GM19463 (cell line): ENCODE results near the gene STK40.

Experiments used
- ATAC-seq: cut with Tn5 transposase; IDR thresholded peaks from one replicate; pipeline ENCODE4 v1.9.1; 2021; ENCODE audit warnings: mild to moderate bottlenecking, moderate library complexity; ENCODE audit not compliant: unreplicated experiment

STK40 gene

DNA sequence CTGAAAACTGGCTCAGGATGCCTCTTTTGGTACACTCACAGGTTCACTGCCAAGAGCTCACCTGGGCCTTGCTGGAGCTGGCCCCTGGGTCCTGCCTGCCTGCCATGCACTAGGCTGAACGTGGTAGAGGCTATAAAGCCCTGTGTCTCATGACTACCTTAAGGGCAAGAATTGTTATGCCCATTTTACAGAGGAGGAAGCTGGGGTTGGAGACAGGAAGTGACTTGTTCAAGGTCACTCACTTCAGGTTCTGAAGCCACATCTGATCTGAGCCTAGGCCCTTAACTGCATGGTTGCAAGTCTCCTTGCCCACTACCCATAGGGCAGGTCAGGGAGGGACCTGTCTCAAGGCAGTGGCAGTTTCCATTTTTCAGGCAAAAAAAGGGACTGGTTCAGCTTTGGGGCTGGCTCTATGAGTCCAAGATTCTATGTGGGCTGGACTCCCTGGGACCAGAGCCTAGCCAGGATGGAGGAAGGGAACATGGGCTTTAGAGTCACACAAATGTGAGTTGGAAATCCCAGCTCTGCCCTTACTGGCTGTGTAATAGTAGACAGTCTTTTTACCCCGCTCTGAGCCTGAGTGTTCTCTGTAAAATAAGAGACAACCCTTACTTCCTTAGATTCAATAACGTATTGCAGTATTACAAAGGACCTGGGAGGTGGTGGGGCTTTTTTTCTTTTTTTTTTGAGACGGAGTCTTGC lies 7.8 kb downstream of the STK40 start:
- ATAC-seq, result no peak

GRCh38 chr1:36372617-36373016 lies 13.1 kb downstream of the STK40 start:
- no peak for ATAC-seq

DNA sequence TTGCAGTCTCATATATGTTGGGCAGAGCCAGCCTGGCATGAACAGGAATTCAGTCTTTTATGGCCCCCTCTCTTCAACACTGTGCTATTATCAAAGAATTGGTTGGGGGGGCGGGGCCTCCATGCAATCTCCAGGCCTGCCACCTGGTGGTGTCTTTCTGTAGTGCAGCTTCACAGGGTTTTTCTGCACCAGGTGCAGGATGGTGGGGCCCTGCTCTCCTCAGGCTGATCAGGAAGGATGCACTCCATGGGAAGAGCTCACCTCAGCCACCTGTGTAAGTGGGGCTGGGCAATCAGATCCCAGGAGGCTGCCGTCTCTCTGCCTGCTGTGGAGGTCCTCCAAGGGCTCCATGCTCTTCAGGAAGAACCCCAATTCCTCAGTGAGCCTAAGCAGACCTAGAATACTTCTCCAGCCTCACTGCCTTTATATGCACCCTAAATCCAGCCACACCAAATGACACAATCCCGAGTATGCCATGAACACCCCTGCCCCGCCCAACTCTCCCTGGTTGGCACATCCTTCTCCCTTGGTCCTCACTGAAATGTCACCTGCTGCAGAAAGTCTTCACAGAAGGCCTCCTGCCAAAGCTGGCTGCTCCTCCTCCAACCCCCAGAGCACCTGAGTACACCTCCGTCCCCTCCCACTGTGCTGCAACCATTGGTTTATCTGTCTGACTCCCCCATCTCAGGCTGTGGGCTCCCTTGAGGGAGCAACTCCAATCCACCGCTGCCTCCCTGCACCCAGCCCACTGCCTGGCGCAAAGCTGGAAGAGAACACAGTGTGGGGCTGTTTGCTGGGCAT lies 16.5 kb downstream of the STK40 start:
- ATAC-seq, result no peak

GRCh38 chr1:36367798-36368197 lies 17.9 kb downstream of the STK40 start:
- no peak for ATAC-seq

DNA sequence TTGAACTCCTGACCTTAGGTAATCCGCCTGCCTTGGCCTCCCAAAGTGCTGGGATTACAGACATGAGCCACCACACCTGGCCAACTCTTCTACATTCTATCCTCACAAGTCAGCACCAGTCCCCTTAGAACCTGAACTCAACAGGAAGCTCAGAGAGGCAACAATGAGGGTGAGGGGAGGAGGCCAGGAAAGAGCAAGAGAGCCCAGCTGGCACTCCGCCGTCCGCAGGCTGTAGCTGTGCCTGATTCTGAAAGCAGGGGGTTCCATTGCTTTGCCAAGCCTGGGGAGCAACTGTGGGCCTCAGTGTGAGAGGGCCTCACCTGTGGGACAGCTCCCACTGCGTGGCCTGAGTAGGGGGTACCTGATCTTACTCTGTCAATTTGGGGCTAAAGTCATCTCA lies 18.7 kb downstream of the STK40 start:
- no peak for ATAC-seq

GRCh38 chr1:36366091-36366661 lies 19.5 kb downstream of the STK40 start:
- no peak for ATAC-seq

GRCh38 chr1:36365381-36365780 lies 20.3 kb downstream of the STK40 start:
- no peak for ATAC-seq

DNA sequence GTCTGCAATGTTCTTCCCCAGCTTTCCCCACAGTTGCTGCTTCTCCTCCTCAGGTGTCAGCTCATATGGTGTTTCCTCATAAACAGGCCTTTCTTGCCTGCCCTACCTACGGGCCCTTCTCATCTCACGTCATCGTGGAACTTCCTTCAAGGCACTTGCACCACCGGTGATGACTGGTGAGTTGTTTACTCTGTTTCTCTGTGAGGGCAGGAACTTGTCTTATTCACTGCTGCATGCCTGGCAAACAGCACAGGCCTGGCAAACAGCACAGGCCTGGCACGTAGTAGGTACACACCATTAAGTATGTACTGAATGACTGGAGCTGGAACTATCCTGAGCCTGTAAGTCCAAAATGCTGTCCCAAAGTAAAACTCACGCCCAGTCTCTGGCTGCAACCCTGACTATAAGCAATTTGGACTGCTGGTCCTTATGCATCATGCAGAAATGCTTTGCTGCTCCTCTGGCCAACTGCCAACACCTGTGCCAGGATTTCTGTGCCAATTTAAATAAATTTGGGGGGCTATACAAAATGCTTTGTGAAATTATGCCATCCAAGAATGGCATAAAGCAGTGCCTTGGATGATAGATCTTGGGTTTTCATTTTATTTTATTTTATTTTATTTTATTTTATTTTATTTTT lies 25.7 kb downstream of the STK40 start:
- no peak for ATAC-seq

- ATAC-seq, result no peak
Observed at GRCh38 chr1:36359383-36359782, 26.3 kb downstream of the STK40 start.

GRCh38 chr1:36358514-36359084 lies 27.1 kb downstream of the STK40 start:
- no peak for ATAC-seq

GRCh38 chr1:36355811-36356210 lies 29.9 kb downstream of the STK40 start:
- ATAC-seq, result no peak

DNA sequence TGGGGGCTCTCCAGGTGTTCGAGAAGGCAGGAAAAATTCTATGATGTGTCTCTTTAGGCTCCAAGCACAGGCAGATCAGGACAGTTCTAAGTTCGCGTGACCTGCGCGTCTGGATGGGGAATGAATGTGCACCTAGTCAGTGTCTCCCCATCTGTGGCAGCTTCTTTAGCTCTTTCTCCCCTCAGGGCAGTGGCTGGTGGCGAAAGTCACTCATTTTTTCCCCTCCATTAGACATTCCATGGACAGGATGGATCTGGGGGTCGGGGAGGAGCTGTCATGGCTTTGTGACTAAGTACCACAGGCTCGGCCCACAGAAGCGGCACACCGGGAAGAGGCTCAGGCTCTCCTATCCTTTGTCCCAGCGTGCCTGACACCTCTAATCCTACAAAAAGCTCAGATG lies 31.2 kb downstream of the STK40 start:
- no peak for ATAC-seq

GRCh38 chr1:36352910-36353878 lies 32.5 kb downstream of the STK40 start:
- ATAC-seq, result no peak

GRCh38 chr1:36352125-36352909 lies 33.4 kb downstream of the STK40 start:
- ATAC-seq, result no peak

DNA sequence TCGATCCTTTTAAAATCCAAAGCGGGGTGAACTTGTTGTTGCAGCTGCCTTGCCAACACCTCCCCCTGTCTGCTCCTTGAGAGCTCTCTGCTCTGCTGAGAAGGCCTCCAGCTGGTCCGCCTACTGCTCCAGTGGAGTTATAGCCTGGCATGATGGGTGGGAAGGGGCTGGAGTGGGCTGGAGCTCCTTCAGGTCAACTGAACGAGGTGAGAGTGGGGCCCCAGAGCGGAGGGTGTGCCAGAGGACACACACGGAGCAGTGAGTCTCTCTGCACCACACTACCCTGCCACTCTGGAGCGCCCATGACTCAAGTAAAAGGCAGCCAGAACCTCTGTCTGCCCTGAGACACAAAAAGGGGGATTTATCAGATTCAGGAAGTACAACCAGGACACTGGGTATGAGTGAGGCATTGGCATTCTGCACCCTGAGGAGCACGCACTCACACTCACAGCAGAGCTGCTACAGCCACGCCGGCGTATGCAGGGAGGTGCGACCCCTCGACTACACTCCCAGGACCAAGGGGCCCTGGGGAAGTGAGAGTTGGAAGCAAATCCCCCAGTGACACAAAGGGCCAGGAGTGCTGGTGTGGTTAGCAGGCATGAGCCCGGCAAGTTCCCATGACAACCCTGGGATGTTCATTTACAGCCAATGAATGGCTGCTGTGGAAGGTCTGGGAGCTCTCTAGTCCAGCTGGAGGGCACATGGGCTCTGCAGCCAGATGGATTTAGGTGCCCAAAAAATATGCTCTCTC lies 34.3 kb downstream of the STK40 start:
- no peak for ATAC-seq

- ATAC-seq, result no peak
Observed at GRCh38 chr1:36350659-36351226, 35.0 kb downstream of the STK40 start.

DNA sequence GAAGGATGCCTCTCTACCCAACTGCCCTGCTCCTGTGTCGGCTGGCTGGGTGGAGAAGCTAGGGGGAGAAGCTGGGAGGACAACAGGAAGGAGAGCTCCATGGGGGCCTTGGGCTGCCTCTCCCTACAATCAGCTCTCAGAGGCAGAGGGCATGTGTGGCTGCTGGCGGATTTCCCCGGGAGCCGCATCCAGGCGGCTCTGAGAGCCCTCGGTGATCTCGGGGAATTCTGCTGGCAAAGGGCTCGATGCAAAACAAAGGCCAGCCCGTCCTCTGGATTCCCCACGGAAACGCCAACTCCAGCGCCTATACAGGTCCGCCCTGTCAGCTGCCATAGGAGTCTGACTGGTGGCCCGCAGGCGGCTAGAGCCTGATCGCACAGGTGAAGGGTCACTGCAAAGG lies 35.9 kb downstream of the STK40 start:
- ATAC-seq, result no peak

DNA sequence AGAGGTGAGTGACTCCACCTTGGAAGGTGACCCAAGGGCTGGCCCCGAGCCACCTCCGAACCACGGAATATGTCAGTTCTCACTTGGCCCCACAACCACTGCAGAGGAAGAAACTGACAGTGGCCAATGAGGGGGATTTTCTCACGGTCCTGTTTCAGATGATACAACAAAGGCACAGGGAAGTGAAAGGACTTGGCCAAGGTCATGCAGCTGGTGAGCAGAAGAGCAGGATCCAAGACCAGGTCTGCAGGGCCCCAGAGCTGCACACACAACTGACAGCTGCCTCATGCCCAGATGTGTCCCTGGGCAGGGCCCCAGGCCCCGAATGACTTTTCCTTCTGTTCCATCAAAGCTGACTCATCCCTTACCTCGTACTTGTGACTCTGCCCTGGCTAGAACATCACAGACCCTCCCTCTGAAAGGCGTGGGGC lies 36.5 kb downstream of the STK40 start:
- ATAC-seq, result peak; percentile 90
